Measurements from ENCODE around the gene DDX19B.
"Not testable (repeated sequence)": the region's sequence is repeated elsewhere in the genome, so short reads cannot be mapped to it uniquely, and the experiment has no call there.

The DDX19B gene

DNA sequence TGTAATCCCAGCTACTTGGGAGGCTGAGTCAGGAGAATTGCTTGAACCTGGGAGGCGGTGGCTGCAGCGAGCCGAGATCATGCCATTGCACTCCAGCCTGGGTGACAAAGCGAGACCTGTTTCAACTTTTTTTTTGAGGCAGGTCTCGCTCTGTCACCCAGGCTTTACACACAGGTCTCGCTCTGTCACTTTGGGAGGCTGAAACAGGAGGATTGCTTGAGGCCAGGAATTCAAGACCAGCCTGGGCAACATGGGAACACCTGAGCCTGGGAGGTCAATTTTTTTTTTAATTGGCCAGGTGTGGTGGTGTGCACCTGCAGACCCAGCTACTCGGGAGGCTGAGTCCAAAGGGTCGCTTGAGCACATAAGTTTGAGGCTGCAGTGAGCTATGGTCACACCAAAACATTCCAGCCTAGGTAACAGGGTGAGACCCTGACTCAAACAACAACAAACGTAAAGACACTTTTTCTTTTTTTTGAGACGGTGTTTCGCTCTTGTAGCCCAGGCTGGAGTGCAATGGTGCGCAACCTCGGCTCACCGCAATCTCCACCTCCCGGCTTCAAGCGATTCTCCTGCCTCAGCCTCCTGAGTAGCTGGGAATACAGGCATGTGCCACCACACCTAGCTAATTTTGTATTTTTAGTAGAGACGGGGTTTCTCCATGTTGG is 11.5 kb upstream of the DDX19B start:
- not testable (repeated sequence) for DNase-seq (ENCODE audit: low read depth)

- peak; percentile 99 for DNase-seq (ENCODE audit: low read depth)
These were observed 9.5 kb upstream of the DDX19B start, which contains the start of gene AARS1 for GRCh38 chr16:70289229-70290094. TSS of gene AARS1 (minus strand) at chr16:70289506. CDS start at chr16:70282763, 6,743 bp downstream.

- peak; percentile 16 for DNase-seq (ENCODE audit: low read depth)
These were observed 8.0 kb upstream of the DDX19B start for GRCh38 chr16:70290949-70291519.

GRCh38 chr16:70292148-70292547 is 6.8 kb upstream of the DDX19B start:
- not testable (repeated sequence) for DNase-seq (ENCODE audit: low read depth)

DNA sequence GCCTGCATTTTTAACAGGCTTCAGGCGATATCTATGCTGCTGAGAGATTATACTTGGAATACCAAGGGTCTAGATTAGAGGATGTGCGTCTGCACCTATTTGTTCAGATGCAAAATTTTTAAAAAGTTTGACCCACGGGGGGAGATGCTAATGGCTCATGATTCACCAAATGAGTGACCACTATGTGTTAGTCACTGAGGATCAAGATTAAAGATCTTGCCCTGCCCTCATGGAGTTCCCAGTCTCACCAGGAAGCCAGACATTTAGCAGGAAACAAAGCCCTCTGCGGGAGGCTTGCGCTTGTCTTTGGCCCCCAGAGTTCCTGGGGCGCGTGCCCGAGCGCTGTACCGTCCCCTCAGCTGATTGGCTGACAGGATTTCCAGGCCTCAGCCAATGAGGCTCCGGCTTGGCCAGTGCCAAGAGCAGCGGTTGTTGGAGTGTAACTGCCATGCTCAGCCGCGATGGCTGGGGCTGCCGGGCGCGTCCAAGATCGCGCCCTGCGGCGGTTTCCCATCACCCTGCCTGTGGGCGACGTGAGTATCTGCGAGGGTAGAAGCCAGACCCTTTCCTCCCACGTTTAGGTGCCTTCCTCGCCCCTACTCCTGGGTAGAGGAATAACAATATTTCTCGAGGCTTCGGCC is 4.5 kb upstream of the DDX19B start:
- DNase-seq (ENCODE audit: low read depth), result no peak

GRCh38 chr16:70295634-70296033 is 3.4 kb upstream of the DDX19B start:
- no peak for DNase-seq (ENCODE audit: low read depth)

- no peak for DNase-seq (ENCODE audit: low read depth)
These were observed 2.1 kb downstream of the DDX19B start for GRCh38 chr16:70301121-70301520.

DNA sequence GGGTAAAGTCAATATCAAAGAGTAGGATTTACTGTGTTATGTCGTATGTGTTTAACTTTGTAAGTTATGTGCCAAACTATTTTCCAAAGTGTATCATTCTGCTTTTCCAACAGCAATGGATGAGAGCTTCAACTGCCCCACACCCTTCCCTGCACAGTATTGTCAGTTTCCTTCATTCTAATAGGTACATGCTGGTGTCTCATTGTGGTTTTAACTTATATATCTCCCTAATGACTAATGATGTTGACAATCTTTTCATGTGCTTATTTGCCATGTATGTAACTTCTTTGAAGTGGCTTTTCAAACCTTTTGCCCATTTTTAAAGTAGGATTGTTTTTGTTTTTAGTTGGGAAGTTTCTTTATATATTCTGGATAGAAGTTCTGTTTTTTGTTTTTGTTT is 3.8 kb downstream of the DDX19B start:
- no peak for DNase-seq (ENCODE audit: low read depth)

- no peak for DNase-seq (ENCODE audit: low read depth)
These were observed 6.0 kb downstream of the DDX19B start for GRCh38 chr16:70304892-70305448.

GRCh38 chr16:70306880-70307279 is 7.9 kb downstream of the DDX19B start:
- DNase-seq (ENCODE audit: low read depth), result no peak

DNA sequence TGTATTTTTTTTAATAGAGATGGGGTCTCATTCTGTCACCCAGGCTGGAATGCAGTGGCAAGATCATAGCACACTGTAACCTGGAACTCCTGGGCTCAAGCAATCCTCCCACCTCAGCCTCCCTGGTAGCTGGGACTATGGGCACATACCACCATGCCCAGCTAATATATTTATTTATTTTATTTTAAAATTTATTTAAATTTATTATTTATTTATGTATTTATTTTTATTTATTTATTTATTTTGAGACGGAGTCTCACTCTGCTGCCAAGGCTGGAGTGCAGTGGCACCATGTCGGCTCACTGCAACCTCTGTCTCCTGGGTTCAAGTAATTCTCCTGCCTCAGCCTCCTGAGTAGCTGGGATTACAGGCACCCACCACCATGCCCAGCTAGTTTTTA is 8.7 kb downstream of the DDX19B start:
- not testable (repeated sequence) for DNase-seq (ENCODE audit: low read depth)

- no peak for DNase-seq (ENCODE audit: low read depth)
These were observed 21.1 kb downstream of the DDX19B start for GRCh38 chr16:70320121-70320520.

DNA sequence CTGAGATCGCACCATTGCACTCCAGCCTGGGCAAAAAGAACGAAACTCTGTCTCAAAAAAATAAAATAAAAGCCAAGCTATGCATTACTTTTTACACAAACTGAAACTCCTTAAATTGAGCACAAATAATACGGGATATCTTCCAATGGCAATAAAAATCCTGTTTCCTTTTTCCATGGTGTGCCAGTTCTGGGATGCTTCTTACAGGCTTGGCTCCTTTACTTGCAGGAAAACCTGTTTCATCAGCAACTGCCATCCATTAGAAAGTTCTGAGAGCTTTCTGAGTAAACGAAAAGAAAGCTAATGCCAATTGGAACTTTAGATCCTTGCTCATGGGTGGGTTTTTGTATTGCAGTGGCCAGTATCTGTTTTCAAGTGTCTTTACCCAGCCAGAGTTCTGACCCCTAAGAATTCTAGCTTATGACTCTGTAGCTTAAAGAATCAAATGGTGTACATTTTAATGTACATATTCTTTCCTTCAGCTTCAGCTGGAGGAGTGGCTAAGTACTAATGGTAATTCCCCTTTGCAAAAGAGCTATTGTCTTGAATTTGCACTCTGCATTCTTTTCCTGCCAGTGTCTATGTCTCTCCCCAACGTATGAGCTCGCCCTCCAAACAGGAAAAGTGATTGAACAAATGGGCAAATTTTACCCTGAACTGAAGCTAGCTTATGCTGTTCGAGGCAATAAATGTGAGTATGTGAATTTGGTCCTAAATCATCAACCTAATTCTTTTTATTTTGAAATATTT is 26.2 kb downstream of the DDX19B start:
- DNase-seq (ENCODE audit: low read depth), result no peak

- DNase-seq (ENCODE audit: low read depth), result no peak
These were observed 32.1 kb downstream of the DDX19B start for GRCh38 chr16:70331091-70331490.

DNA sequence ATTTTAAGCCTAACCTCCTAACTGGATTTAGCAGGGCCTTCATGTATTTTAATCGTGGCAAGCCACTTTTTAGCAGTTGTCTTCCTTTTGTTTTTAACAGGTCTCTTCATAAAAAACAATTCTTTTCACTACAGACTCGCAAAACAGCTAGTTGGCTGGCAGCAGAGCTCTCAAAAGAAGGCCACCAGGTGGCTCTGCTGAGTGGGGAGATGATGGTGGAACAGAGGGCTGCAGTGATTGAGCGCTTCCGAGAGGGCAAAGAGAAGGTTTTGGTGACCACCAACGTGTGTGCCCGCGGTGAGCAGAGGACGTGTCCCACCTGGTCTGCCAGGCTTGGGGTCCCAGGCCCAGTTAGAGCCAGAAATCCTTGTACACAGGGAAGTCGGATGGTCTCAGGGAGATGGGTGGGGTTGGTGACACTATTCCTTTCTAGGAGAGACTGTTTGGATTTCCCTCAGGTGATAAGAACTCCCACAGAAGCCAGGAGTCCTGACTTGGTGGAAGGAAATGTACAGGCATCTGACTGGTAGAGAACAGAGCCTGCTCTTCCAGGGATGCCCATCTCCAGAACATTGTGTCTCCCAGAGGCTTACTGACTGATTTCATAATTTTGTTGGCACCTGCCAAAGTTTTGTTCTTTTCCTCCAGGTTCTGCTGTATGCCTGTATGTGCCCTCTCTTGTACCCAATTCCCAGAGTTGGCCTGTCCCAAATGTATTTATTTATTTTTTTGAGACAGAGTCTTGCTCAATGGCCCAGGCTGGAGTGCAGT is 32.8 kb downstream of the DDX19B start:
- peak; percentile 22 for DNase-seq (ENCODE audit: low read depth)

DNA sequence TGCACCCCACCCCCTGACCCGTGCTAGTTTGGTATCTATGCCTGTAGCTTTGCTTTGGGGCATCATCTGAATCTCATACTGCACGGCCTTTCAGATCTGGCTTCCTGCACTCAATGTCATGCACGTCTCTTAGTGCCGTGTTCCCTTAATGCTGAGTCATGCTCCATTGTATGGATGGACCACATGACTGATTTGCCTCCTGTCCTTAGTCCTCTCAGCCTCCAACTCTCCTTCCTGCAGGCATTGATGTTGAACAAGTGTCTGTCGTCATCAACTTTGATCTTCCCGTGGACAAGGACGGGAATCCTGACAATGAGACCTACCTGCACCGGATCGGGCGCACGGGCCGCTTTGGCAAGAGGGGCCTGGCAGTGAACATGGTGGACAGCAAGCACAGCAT is 33.7 kb downstream of the DDX19B start:
- not testable (repeated sequence) for DNase-seq (ENCODE audit: low read depth)

- no peak for DNase-seq (ENCODE audit: low read depth)
These were observed 38.8 kb downstream of the DDX19B start for GRCh38 chr16:70337814-70338213.

DNA sequence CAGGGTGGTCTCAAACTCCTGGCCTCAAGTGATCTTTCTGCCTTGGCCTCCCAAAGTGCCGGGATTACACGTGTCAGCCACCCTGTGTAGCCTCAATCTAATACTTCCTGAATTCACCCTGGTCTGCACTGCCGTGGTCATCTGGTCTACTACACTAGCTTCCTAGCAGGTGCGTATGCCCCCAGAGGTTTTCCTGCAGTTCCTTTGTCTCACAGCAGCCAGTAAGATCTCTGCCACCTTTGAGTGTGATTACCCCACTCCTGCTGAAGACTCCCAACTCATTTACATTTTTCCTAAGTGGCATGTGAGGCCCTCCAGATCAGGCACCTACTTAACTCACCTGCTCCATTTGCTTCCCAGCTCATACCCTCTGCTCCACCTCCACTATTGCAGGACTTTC is 42.6 kb downstream of the DDX19B start:
- no peak for DNase-seq (ENCODE audit: low read depth)

DNA sequence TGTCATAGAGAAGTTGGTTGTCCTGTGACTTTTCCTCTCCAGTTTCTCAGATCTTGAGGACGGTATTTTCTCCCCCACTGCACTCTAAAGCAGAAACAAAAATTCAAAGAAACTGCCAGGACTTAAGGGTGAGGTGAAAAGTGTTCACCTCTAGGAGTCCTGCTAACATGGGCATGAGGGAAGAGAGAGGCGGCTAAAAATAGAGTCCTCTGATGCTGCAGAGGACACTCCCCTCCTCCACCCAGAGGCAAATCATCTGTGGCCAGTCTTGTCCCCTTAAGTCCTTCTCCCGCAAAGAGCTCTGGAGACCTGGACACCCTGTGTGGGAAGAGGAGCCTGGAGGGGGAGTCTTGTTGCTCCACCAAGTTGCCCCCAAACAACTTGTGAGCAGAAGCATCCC is 43.0 kb downstream of the DDX19B start:
- DNase-seq (ENCODE audit: low read depth), result peak; percentile 10

- DNase-seq (ENCODE audit: low read depth), result no peak
These were observed 46.9 kb downstream of the DDX19B start for GRCh38 chr16:70345840-70346239.

- no peak for DNase-seq (ENCODE audit: low read depth)
These were observed 50.0 kb downstream of the DDX19B start for GRCh38 chr16:70348991-70349390.

Measured in EH (cell line).